Mammary epithelial cell (primary cell): ENCODE measurements around the gene KCNJ3.

ENCODE experiments used
- CTCF ChIP-seq, 2 donors: IDR thresholded peaks in 1 of 2; conservative IDR thresholded peaks in 1 of 2; 2 replicates each; pipeline ENCODE4 v1.5.1; 2011 to 2012; ENCODE audit warnings: inconsistent platforms in 2 of 2, low read length in 2 of 2, mild to moderate bottlenecking in 2 of 2, control low read depth in 1 of 2, low read depth in 1 of 2; ENCODE audit not compliant: insufficient read depth in 1 of 2; ENCODE audit errors: extremely low read depth in 1 of 2
- EZH2 ChIP-seq: IDR thresholded peaks from 2 replicates; pipeline ENCODE4 v1.6.1; 2012; ENCODE audit warnings: low read length, inconsistent platforms, borderline replicate concordance

- no peak for TF ChIP-seq CTCF (conservative IDR thresholded peaks at IDR 0.05 in 1 of 2, IDR thresholded peaks at IDR 0.05 in 1 of 2; ENCODE audit: extremely low read depth in 1 of 2, insufficient read depth in 1 of 2, low read depth in 1 of 2, low read length in 2 of 2)
- no peak for TF ChIP-seq EZH2
These were observed 138.1 kb downstream of the KCNJ3 start for GRCh38 chr2:154836632-154837031.
